HG03442 (cell line): ENCODE data around the gene SYTL3.

Experiments used
- ATAC-seq: cut with Tn5 transposase; IDR thresholded peaks from one replicate; pipeline ENCODE4 v1.9.1; 2021; ENCODE audit warnings: mild to moderate bottlenecking, moderate library complexity; ENCODE audit not compliant: unreplicated experiment

The SYTL3 gene

DNA sequence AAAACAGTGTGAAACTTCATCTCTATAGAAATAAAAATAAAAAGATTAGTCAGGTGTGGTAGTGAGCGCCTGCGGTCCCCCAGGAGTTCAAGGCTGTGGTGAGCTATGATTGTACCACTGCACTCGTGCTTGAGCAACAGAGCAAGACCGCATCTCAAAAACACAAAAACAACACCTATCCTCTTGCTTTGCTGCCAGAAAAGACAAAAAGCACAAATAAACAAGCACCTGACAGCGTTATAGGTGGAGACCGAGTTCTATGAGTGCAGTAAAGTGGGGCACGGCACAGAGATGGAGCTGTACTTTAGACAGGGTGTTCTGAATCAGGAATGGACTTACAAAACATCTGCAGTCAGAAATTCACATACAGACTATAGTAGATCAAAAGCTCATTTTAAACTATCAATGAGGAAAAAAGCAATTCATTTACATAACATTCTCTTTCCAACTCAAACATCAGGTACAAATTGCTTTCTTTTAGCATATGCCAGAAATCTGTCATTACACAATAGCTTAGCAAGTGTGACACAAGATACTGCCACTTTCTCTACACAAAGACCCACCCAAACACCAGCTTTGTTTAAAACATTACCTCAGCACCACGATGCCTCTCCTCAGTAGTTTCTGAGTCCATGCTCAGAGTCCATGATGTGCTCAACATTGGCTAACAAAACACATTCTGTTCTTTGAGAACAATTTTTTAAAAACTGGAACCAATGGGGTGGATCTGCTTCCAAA, 159.3 kb downstream of the SYTL3 start:
- ATAC-seq = peak; percentile 70

GRCh38 chr6:158810155-158811095, 160.6 kb downstream of the SYTL3 start:
- ATAC-seq = no peak

GRCh38 chr6:158812611-158813010, 162.8 kb downstream of the SYTL3 start:
- no peak for ATAC-seq

GRCh38 chr6:158813032-158813431, 163.2 kb downstream of the SYTL3 start:
- no peak for ATAC-seq
